H4 (cell line): ENCODE measurements around the gene PKDREJ. TPM values are rescaled to one million over a fixed set of nuclear protein-coding genes. Genes with fewer than 3 reads are reported as not detected.

ENCODE experiments used
- DNase-seq: peaks from one replicate; pipeline ENCODE4 v3.0.0-alpha.2; 2015; ENCODE audit warnings: low spot score
- total RNA-seq: library from RNA; depleted of rRNA; stranded (reverse); fragments of >200 nt; shearing (Covaris generic); gene quantifications from 2 replicates; pipeline ENCODE4 v1.2.3, GENCODE V29; 2014

The PKDREJ gene
- total RNA-seq, 1 experiment from 2014 or later = not detected

- DNase-seq = no peak
Observed at GRCh38 chr22:46239261-46240048, 23.7 kb downstream of the PKDREJ start.

GRCh38 chr22:46238541-46238940 is 24.6 kb downstream of the PKDREJ start:
- DNase-seq = no peak

GRCh38 chr22:46237453-46238124 is 25.6 kb downstream of the PKDREJ start:
- DNase-seq = no peak

- DNase-seq = no peak
Observed at GRCh38 chr22:46234969-46235368, 28.2 kb downstream of the PKDREJ start.

GRCh38 chr22:46233231-46233630 is 29.9 kb downstream of the PKDREJ start:
- no peak for DNase-seq

- DNase-seq = no peak
Observed at GRCh38 chr22:46230262-46230901, 32.8 kb downstream of the PKDREJ start.

GRCh38 chr22:46229701-46230100 is 33.4 kb downstream of the PKDREJ start:
- no peak for DNase-seq

- no peak for DNase-seq
Observed at GRCh38 chr22:46226577-46226976, 36.6 kb downstream of the PKDREJ start.

GRCh38 chr22:46225631-46226030 is 37.5 kb downstream of the PKDREJ start:
- no peak for DNase-seq

- DNase-seq = no peak
Observed at GRCh38 chr22:46224898-46225290, 38.2 kb downstream of the PKDREJ start.

- no peak for DNase-seq
Observed at GRCh38 chr22:46224044-46224897, 38.9 kb downstream of the PKDREJ start.

- no peak for DNase-seq
Observed at GRCh38 chr22:46220921-46221320, 42.2 kb downstream of the PKDREJ start.

- DNase-seq = no peak
Observed at GRCh38 chr22:46219636-46220035, 43.5 kb downstream of the PKDREJ start.

GRCh38 chr22:46214616-46215015 is 48.5 kb downstream of the PKDREJ start:
- no peak for DNase-seq

GRCh38 chr22:46214149-46214548 is 49.0 kb downstream of the PKDREJ start:
- DNase-seq = no peak

GRCh38 chr22:46213052-46213451 is 50.1 kb downstream of the PKDREJ start:
- DNase-seq = no peak

GRCh38 chr22:46212195-46212594 is 50.9 kb downstream of the PKDREJ start:
- no peak for DNase-seq

GRCh38 chr22:46209262-46209661 is 53.9 kb downstream of the PKDREJ start:
- no peak for DNase-seq
